ENCODE data around the gene PEX14.
"Not testable (repeated sequence)": the region's sequence is repeated elsewhere in the genome, so short reads cannot be mapped to it uniquely, and the experiment has no call there.

The PEX14 gene

GRCh38 chr1:10450836-10451235, 23.9 kb upstream of the PEX14 start:
- DNase-seq, result no peak

- peak; percentile 49 for DNase-seq
Measured at GRCh38 chr1:10451287-10451686, 23.5 kb upstream of the PEX14 start.

- no peak for DNase-seq
Measured at GRCh38 chr1:10456048-10456447, 18.7 kb upstream of the PEX14 start.

GRCh38 chr1:10456661-10457060, 18.1 kb upstream of the PEX14 start:
- no peak for DNase-seq

GRCh38 chr1:10457462-10457861, 17.3 kb upstream of the PEX14 start:
- DNase-seq, result not testable (repeated sequence)

- DNase-seq, result no peak
Measured at GRCh38 chr1:10457875-10458274, 16.9 kb upstream of the PEX14 start.

DNA sequence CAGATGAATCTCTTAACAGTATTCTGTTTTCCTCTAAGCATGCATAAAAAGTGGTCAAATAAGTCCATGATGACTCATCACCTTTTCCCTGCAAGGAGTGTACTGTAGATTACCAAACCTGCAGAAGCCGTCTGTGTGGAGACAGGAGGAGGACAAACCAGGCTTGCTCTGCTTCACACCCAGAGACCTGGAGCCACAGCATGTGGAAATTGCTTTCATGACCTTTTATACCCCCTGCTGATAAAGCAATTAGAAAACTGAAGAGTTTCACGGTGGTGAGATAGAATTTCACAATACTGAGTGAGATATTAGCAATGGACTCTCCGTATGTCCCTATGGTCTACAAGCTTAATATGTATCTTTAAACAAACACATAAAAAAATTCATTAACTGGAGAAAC, 15.6 kb upstream of the PEX14 start:
- no peak for DNase-seq

DNA sequence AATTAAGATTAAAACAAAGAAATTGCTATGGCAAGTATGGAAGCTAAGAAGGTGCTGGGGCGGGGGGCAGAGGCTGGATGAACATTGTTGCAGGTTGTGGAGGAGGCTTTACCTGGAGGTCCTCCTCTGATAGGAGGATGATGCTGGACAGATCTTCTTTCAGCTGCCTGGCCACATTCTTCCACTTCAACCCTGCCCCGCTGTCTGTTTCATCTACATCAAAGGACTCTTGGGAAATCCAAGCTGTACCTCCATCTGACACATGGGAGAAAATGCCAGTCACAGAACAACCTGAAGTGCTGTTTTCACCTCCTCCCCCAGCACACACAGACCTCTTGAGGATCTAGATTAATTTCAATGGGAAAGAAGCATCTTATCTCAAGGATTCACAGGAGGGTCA, 7.7 kb upstream of the PEX14 start:
- no peak for DNase-seq

DNA sequence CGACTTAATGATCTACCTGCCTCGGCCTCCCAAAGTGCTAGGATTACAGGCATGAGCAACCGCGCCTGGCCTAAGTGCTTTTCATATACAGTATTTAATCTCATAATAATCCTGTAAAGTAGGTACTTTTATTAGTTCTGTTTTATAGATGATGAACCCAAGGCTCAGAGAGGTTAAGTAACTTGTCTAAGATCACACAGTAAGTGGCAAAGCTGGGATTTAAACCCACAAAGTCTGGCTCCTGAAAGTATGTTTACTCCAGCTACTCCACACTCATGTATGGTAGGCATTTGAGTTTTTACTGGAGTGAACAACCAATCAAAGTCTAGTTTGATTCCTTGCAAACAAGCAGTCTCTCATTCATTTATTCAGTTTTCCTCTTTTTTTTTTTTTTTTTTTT, 4.7 kb upstream of the PEX14 start:
- DNase-seq, result no peak

DNA sequence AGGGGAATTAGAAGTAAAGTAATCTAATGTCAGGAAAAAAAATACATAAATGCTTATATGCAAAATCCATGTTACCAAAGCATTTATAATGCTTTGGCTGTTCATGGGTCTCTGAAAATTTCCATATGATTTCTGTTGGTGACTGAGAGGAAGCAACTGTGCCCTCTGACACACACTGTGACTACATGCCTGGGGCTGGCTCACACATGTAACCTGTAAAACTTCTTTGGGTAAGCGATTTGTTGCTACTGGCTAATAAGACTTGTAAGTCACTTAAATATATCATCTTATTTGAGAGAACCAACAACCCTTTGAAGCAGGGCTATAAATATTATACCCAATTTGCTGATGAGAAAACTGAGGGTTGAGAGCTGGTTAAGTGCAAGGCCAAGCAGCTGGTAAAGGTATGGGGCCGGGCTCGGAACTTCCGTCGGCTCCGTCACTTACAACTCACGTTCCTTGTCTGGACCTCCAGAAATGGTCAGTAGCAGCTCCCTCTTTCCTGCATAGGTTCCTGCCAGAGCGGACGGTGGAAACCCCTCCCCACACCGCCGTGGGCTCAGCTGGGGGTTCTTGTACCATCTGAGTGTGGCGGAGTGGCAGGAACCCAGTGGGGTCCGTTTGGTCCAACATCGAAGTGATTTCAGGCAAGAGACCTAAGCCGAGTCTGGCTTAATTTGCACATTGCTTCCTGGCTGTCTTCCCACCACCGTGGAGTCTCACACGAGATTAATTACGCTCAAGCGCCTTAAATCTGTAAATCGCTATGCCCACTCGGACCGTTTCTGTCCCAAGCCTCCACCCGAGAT, 3.1 kb upstream of the PEX14 start:
- DNase-seq, result no peak

GRCh38 chr1:10472220-10473144, 2.3 kb upstream of the PEX14 start, which contains the start of gene DFFA:
Gene DFFA, minus strand, starts transcription at chr1:10472529. Its CDS starts 71 bp downstream, at chr1:10472458.
- peak; percentile 96 for DNase-seq

DNA sequence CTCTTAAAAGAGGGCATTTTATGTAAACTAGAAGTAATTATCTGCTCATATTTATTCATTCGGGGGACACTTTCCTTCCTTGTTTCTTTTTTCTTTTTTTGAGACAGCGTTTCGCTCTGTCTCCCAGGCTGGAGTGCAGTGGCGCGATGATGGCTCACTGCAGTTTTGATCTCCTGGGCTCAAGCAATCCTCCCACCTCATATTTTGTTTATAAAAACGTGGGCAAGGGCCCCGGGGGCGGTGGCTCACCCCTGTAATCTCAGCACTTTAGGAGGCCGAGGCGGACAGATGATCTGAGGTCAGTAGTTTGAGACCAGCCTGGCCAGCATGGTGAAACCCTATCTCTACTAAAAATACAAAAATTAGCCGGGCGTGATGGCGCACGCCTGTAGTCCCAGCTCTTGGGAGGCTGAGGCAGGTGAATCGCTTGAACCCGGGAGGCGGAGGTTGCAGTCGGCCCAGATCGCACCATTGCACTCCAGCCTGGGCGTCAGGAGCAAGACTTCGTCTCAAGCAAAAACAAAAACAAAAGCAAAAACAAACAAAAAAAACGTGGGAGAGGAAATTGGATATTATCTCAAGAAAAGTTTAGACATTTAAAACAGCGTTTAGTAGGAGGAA, 1.5 kb upstream of the PEX14 start:
- no peak for DNase-seq

DNA sequence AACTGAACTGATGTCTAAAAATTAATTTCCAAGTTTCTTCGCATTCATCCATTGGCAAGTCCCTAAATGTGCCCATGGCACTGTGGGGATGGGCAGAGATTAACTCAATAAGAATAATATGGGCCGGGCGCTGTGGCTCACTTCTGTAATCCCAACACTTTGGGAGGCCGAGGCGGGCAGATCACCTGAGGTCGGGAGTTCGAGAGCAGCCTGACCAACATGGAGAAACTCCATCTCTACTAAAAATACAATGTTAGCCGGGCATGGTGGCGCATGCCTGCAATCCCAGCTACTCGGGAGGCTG, 489 bp upstream of the PEX14 start:
- not testable (repeated sequence) for DNase-seq

GRCh38 chr1:10475510-10475909, 760 bp downstream of the PEX14 start:
- DNase-seq, result no peak

- DNase-seq, result no peak
Measured at GRCh38 chr1:10479296-10479695, 4.5 kb downstream of the PEX14 start.

- DNase-seq, result no peak
Measured at GRCh38 chr1:10480614-10481013, 5.9 kb downstream of the PEX14 start.

DNA sequence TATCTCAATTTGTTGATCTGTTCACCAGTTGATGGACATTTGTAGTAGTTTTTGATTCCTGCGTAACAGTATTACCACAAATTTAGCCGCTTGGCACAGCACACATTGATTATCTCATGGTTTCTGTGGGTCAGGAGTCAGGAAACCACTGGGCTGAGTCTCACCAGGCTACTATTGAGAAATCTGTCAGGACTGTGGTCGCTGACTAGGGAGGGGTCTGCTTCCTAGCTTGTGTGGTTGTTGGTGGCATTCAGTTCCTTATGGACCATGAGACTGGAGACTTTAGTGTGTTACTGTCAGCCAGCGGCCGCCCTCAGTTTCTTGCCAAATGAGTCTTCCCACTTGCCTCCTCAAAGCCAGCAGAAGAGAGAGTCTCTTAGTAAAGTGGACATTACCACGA, 9.8 kb downstream of the PEX14 start:
- no peak for DNase-seq

DNA sequence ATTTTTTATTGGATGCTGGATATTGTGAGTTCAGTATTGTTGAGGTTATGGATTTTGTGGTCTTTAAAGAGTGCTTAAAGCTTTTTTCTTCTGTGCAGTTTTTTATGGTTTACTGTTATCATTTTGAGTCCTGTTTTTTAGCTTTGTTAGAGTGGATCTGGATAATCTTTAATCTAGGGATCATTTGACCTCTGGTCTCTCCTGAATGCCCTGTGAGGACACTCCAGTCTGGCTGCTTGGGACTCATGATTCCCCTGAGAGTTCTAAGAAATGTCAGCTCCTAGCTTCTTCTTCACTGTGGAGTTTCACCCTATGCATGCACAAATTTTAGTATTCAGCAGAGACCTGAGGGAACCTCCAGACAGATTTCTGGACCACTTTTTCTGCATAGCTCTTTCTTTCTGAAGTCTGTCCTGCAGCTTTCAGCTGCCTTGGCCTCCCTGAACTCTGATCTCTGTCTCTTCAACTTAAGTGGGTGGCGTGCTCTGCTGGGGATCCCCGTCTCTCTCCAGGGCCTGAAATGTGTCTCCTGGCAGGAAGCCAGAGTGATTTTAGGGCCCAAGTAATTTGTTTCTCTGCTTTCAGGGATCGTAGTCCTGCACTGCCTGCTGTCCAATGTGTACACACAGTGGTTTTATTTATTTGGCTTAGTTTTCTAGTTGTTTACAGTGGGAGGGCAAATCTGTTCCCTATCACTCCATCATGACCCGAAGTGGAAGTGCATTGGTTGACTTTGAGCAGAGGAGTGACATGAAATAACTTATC, 14.7 kb downstream of the PEX14 start:
- no peak for DNase-seq

DNA sequence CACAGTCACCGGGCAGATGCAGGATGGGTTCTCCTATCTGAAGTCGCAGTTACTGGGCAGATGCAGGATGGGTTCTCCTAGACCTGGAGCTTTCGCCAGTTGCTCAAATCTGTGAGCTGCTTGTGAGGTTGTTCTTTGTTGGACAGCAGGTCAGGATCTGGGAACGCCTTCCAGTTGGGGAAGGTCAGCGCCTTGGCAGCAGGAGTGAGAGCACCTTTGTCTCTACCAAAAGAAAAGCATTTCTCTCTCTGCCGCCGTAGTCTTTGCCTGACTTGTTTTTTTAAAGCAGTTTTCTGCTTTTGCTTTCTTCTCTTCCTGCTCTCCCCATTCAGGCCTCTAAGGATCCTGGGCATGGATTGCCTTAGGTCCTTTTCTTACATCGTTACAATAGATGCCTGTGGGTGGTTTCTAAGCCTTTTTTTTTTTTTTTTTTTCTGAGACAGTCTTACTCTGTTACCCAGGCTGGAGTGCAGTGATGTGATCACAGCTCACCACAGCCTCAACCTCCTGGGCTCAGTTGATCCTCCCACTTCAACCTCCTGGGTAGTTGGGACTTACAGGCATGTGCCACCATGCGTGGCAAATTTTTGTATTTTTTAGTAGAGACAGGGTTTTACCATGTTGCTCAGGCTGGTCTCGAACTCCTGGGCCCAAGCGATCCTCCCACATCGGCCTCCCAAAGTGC, 15.7 kb downstream of the PEX14 start:
- DNase-seq, result no peak

GRCh38 chr1:10494418-10494753, 19.6 kb downstream of the PEX14 start:
- no peak for DNase-seq

GRCh38 chr1:10494754-10495474, 20.2 kb downstream of the PEX14 start:
- DNase-seq, result peak; percentile 82

- DNase-seq, result no peak
Measured at GRCh38 chr1:10495475-10495817, 20.7 kb downstream of the PEX14 start.
